Measurements from ENCODE around the gene OGA.

OGA gene

DNA sequence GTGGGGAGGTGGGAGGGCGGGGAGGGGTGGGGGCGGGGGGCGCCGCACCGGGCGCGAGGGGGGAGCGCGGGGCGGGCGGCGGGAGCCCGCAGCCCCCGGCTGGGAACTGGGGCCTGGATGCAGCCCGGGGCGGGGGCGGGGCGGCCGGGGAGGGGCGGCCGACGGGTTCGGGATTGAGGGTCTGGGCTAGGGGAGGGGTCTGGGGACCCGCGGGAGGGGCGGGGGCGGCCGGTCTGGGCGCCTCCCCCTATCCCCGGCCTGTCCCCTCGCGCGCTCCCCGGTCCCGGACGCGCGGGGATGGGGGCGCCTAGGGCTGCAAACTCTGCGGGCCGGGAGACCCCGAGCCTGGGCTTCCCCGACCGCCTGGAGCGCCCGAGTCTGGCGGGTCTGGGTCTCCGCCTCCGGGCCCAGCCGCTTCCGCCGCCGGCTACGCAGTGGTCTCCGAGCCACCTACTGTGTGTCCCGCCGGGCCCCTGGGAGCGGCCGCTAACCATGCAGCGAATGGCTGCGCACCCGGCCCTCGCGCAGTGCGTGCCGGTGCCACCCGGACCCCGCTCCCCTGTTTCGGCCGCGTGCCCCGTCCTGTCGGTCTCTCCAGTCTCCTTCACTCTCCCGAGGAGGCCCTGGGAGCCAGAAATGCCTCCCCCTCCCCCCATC, 42.0 kb downstream of the OGA start:
- TF ChIP-seq, protein P1, sequence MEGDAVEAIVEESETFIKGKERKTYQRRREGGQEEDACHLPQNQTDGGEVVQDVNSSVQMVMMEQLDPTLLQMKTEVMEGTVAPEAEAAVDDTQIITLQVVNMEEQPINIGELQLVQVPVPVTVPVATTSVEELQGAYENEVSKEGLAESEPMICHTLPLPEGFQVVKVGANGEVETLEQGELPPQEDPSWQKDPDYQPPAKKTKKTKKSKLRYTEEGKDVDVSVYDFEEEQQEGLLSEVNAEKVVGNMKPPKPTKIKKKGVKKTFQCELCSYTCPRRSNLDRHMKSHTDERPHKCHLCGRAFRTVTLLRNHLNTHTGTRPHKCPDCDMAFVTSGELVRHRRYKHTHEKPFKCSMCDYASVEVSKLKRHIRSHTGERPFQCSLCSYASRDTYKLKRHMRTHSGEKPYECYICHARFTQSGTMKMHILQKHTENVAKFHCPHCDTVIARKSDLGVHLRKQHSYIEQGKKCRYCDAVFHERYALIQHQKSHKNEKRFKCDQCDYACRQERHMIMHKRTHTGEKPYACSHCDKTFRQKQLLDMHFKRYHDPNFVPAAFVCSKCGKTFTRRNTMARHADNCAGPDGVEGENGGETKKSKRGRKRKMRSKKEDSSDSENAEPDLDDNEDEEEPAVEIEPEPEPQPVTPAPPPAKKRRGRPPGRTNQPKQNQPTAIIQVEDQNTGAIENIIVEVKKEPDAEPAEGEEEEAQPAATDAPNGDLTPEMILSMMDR (IDR thresholded peaks at IDR 0.05; ENCODE audit: unreplicated experiment in 3 of 3), result no peak
- Mint-ChIP-seq H3K27ac (no peak overlapping the region), H3K4me1 (peaks cover 30% of the 10 kb centered on the region), H3K27me3 (ENCODE audit: low read depth) (peaks cover 89% of the 10 kb centered on the region), H3K4me3 (peak overlapping the region; percentile 78 to 88 (median 80)), H3K9me3 (no peaks in the 10 kb centered on the region), H3K36me3 (ENCODE audit: low read depth) (peaks cover 7% of the 10 kb centered on the region)

DNA sequence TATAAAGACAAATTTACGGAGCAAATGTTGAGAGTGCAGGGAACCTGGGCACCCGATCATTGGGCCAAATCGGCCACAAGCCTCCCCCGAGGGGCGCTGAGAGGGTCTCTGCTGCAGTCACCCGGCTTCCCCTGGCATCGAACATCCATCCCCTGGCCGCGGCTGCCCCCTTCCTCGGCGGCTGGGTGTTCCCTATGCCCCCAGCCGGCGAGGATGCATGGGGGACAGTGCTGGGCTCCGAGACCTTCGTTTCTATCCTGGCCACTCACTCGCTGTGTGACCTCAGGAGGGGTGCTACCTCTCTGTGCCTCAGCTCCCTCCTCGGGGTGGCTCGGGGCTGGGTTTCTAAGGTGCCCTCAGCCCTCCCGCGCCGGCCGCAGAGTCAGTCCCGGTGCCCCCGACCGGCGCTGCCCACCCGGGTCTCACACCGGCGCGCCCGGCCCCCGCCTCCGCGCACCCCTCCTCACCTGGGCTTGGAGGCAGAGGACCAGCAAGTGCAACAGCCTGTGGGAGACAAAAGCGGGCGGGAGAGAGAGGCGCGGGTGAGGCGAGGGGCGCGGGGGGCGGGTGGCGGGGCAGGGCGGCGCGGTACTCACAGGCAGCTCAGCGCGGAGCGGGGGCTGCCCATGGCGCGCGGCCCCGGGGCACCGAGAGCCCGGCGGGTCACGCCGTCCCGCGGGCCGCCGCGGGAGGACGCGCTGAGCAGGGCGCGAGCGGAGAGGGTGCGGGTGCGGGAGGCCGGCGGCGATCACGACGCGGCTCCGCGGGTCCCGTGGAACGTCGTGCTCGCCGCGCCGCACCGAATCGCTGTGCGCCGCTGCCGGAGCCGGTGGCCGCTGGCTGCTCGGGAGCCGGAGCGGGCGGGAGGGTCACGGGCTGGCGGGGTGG, 42.7 kb downstream of the OGA start, which contains the start of gene FGF8:
Gene FGF8, minus strand, starts transcription at position 842 of the 888 bp plus-strand sequence. Its CDS starts 214 bp downstream, at position 628.
- peak within 1 kb of the TSS; percentile 78 to 88 (median 80) for H3K4me3 Mint-ChIP-seq
- no peak within 1 kb of the TSS for H3K27ac Mint-ChIP-seq

DNA sequence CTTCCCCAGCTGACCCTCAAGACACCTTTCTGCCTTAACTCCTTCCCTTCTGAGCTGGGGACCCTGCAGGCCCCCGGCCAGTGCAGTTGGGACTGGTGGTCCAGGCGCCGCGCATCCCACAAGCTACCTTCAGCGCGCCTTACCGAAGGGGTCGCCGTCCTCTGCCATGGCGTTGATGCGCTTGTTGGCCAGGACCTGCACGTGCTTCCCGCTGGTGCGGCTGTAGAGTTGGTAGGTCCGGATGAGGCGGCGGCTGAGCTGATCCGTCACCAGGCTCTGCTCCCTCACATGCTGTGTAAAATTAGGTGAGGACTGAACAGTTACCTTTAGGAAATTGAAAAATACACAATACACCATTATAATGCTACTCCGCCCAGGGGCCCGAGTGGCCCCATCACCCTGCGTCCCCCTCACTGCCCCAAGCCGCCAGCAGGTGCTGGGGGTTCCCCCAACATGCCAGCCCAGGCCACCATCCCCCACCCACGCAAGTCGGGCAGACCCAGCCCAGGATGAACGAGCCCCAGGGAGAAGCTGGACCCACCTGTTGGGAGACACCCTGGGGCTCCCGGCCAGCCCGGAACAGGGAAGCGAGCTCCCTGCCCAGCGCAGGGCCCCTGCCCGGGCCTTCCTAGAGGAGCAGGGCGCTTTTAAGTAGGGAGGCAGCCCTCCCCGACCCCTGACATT, 43.5 kb downstream of the OGA start:
- H3K9me3 Mint-ChIP-seq, result no peaks in the 10 kb centered on the region
- H3K36me3 Mint-ChIP-seq (ENCODE audit: low read depth), result peaks cover 7% of the 10 kb centered on the region
- H3K27ac Mint-ChIP-seq, result no peak overlapping the region
- peaks cover 83% of the 10 kb centered on the region for H3K27me3 Mint-ChIP-seq (ENCODE audit: low read depth)
- H3K4me3 Mint-ChIP-seq, result peak overlapping the region; percentile 46 to 72 (median 59)
- peaks cover 26% of the 10 kb centered on the region for H3K4me1 Mint-ChIP-seq
- TF ChIP-seq, protein P1 (IDR thresholded peaks at IDR 0.05; ENCODE audit: unreplicated experiment in 3 of 3), result no peak

More for the DNA sequence above, 42.7 kb downstream of the OGA start, which contains the start of gene FGF8:
- H3K9me3 Mint-ChIP-seq, result no peaks in the 10 kb centered on the region
- H3K36me3 Mint-ChIP-seq (ENCODE audit: low read depth), result peaks cover 7% of the 10 kb centered on the region
- TF ChIP-seq, protein P1 (IDR thresholded peaks at IDR 0.05; ENCODE audit: unreplicated experiment in 3 of 3), result no peak
- peaks cover 26% of the 10 kb centered on the region for H3K4me1 Mint-ChIP-seq
- peaks cover 88% of the 10 kb centered on the region for H3K27me3 Mint-ChIP-seq (ENCODE audit: low read depth)

DNA sequence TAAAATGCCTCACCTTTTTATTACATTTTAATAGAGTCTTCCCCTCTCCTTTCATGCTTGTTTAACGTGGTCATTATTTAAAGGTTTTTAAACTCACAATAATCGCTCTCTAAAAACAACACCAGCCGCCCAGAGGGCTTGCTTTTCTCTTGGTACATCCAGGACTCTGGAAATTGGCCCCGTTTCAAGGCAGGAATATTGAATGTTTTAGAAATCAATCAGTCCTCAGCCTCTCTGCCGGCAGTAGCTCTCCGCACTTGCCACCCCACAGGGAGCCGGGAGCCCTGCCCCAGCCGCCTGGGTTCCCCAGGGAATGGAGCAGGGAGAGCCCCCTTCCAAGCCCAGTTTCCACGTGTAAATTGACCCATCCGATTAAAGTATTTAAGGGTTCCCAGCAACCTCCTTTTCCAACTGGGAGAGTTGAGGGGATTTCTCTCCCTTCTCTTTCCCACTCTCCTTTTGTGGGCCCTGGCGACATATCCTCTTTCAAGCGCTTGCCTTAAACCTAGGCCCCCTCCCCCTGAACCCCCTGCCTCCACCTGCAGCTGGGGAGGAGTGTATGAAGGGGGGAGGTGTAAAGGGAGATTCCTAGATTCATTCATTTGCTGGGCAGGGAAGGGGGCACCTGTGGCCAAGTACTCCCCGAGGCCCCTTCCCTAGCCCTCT, 44.2 kb downstream of the OGA start:
- no peaks in the 10 kb centered on the region for H3K9me3 Mint-ChIP-seq
- H3K27me3 Mint-ChIP-seq (ENCODE audit: low read depth), result peaks cover 83% of the 10 kb centered on the region
- H3K4me3 Mint-ChIP-seq, result peak overlapping the region; percentile 29 to 72 (median 36)
- H3K4me1 Mint-ChIP-seq, result peaks cover 24% of the 10 kb centered on the region
- H3K27ac Mint-ChIP-seq, result no peak overlapping the region
- H3K36me3 Mint-ChIP-seq (ENCODE audit: low read depth), result peaks cover 7% of the 10 kb centered on the region
- TF ChIP-seq, protein P1 (IDR thresholded peaks at IDR 0.05; ENCODE audit: unreplicated experiment in 3 of 3), result no peak

DNA sequence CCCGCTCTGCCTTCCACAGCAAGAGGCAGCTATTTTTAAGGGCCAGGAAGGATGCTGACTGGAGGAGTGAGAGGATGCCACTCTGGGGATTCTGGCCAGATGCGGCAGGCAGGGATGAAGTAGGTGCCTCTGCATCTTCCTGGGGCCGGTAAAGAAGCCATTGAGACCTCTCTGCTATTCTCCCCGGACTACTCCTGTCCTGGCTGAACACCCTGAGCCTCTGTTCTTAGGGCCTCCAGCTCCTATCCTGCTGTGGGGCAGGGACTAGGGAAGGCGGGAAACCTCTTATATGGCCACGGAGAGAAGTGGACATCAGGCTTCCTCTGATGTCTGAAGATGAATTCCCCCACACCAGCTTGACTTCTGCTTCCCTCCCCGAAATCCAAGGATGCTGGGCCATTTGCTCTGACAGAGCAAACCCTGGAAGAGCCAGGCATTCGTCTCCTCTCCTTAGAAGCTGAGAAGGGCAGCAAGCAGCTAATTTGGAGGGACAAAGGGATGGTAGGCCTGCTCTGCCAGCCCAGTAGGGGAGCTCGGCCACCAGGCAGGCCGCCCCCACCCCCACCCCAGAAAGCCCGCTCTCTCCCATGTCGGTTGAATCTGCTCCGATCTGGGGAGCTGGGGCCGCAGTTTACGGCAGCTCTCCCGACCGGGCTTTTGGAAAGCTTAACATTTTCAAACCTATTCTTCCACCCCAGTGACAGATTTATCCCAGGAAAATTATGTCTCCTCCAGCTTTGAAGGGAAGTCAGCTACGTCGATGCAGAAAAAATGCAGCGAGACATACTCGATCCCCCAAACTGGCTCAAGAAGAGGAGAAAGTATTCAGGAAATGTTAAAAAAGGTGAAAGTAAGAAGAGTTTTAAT, 45.1 kb downstream of the OGA start:
- Mint-ChIP-seq H3K9me3 (no peaks in the 10 kb centered on the region), H3K4me1 (peaks cover 19% of the 10 kb centered on the region), H3K4me3 (peak overlapping the region; percentile 7 to 57 (median 48)), H3K36me3 (ENCODE audit: low read depth) (peaks cover 7% of the 10 kb centered on the region), H3K27me3 (ENCODE audit: low read depth) (peaks cover 82% of the 10 kb centered on the region), H3K27ac (no peak overlapping the region)
- TF ChIP-seq, protein P1 (IDR thresholded peaks at IDR 0.05; ENCODE audit: unreplicated experiment in 3 of 3), result no peak
